GM18868 (cell line): ENCODE data around the gene CHRNA9.
"Not testable (repeated sequence)": the region's sequence is repeated elsewhere in the genome, so short reads cannot be mapped to it uniquely, and the experiment has no call there.

ENCODE experiments used
- ATAC-seq: cut with Tn5 transposase; IDR thresholded peaks from one replicate; pipeline ENCODE4 v1.9.1; 2021; ENCODE audit warnings: mild to moderate bottlenecking, moderate library complexity; ENCODE audit not compliant: unreplicated experiment

CHRNA9 gene

GRCh38 chr4:40334591-40335524, at the start of gene CHRNA9:
CHRNA9 (plus strand) TSS chr4:40335333; CDS start chr4:40335468, 135 bp downstream.
- no peak for ATAC-seq

GRCh38 chr4:40285692-40286091, 49.4 kb upstream of the CHRNA9 start:
- ATAC-seq, result no peak

GRCh38 chr4:40288566-40288965, 46.6 kb upstream of the CHRNA9 start:
- no peak for ATAC-seq

- ATAC-seq, result peak; percentile 64
These were observed 45.6 kb upstream of the CHRNA9 start for GRCh38 chr4:40289366-40290188.

- not testable (repeated sequence) for ATAC-seq
These were observed 44.4 kb upstream of the CHRNA9 start for GRCh38 chr4:40290611-40291186.

GRCh38 chr4:40292313-40292759, 42.8 kb upstream of the CHRNA9 start:
- ATAC-seq, result no peak

GRCh38 chr4:40294339-40294738, 40.8 kb upstream of the CHRNA9 start:
- no peak for ATAC-seq

GRCh38 chr4:40295030-40295429, 40.1 kb upstream of the CHRNA9 start:
- not testable (repeated sequence) for ATAC-seq

- ATAC-seq, result no peak
These were observed 39.6 kb upstream of the CHRNA9 start for GRCh38 chr4:40295572-40295971.

- ATAC-seq, result no peak
These were observed 36.0 kb upstream of the CHRNA9 start for GRCh38 chr4:40299126-40299525.

- no peak for ATAC-seq
These were observed 35.3 kb upstream of the CHRNA9 start for GRCh38 chr4:40299811-40300292.

- no peak for ATAC-seq
These were observed 34.6 kb upstream of the CHRNA9 start for GRCh38 chr4:40300371-40301162.

- peak; percentile 51 for ATAC-seq
These were observed 33.5 kb upstream of the CHRNA9 start for GRCh38 chr4:40301603-40302002.

- no peak for ATAC-seq
These were observed 31.4 kb upstream of the CHRNA9 start for GRCh38 chr4:40303751-40304150.

- ATAC-seq, result peak; percentile 41
These were observed 29.6 kb upstream of the CHRNA9 start for GRCh38 chr4:40305328-40306170.

- no peak for ATAC-seq
These were observed 28.9 kb upstream of the CHRNA9 start for GRCh38 chr4:40306226-40306625.

- no peak for ATAC-seq
These were observed 28.2 kb upstream of the CHRNA9 start for GRCh38 chr4:40306976-40307375.

- ATAC-seq, result peak; percentile 31
These were observed 27.3 kb upstream of the CHRNA9 start for GRCh38 chr4:40307627-40308497.
